GM23338 (cell line): Measurements from ENCODE around the gene HNRNPM. TPM values are rescaled to one million over a fixed set of nuclear protein-coding genes. Genes with fewer than 3 reads are reported as not detected.

Experiments
- ATAC-seq: fragments of 200-7000 bp; cut with Tn5 transposase; 3 replicates; pipeline ENCODE4 v1.9.1; 2020
- DNase-seq: peaks from one replicate; pipeline ENCODE4 v3.0.0-alpha.2; 2015; ENCODE audit warnings: low spot score
- H2AFZ ChIP-seq: fragments of 200-600 bp; sonication (generic); 2 replicates; pipeline ENCODE4 v1.8.0; 2016; ENCODE audit warnings: antibody characterized with exemption, mild to moderate bottlenecking, moderate library complexity
- H3F3A ChIP-seq: fragments of 200-600 bp; sonication (generic); replicated peaks from 2 replicates; pipeline ENCODE4 v1.8.0; 2017; ENCODE audit warnings: antibody characterized with exemption, mixed run types, low read depth
- H3K27ac ChIP-seq: fragments of 200-600 bp; sonication (generic); 2 replicates; pipeline ENCODE4 v1.6.1; 2016; ENCODE audit warnings: low read depth
- H3K27me3 ChIP-seq: fragments of 200-600 bp; sonication (generic); 2 replicates; pipeline ENCODE4 v1.8.0; 2016; ENCODE audit warnings: mild to moderate bottlenecking, mixed run types, moderate library complexity; ENCODE audit not compliant: insufficient read depth
- H3K36me3 ChIP-seq: fragments of 200-600 bp; sonication (generic); 2 replicates; pipeline ENCODE4 v1.8.0; 2016; ENCODE audit warnings: mild to moderate bottlenecking; ENCODE audit not compliant: insufficient read depth
- H3K4me1 ChIP-seq: fragments of 200-600 bp; sonication (generic); 2 replicates; pipeline ENCODE4 v1.8.0; 2016; ENCODE audit warnings: mild to moderate bottlenecking, moderate library complexity; ENCODE audit not compliant: insufficient read depth
- H3K4me2 ChIP-seq: fragments of 200-600 bp; sonication (generic); 2 replicates; pipeline ENCODE4 v1.7.1; 2017; ENCODE audit warnings: mixed run types
- H3K4me3 ChIP-seq: fragments of 200-600 bp; sonication (generic); 2 replicates; pipeline ENCODE4 v1.6.1; 2016; ENCODE audit warnings: mixed run types
- H3K79me2 ChIP-seq: fragments of 200-600 bp; sonication (generic); replicated peaks from 2 replicates; pipeline ENCODE4 v1.8.0; 2017; ENCODE audit warnings: mild to moderate bottlenecking; ENCODE audit not compliant: insufficient read depth
- H3K9me2 ChIP-seq: fragments of 200-600 bp; sonication (generic); 2 replicates; pipeline ENCODE4 v1.8.0; 2017; ENCODE audit not compliant: insufficient read depth
- H4K20me1 ChIP-seq: fragments of 200-600 bp; sonication (generic); replicated peaks from 2 replicates; pipeline ENCODE4 v1.8.0; 2017; ENCODE audit warnings: mild to moderate bottlenecking; ENCODE audit not compliant: insufficient read depth
- H3K27ac Mint-ChIP-seq: 2 replicates; pipeline ENCODE4 v1.8.0; 2020; ENCODE audit warnings: inconsistent platforms, mild to moderate bottlenecking, moderate library complexity, mixed read lengths
- H3K27me3 Mint-ChIP-seq: 3 replicates; pipeline ENCODE4 v1.8.0; 2022; ENCODE audit warnings: low read depth, mild to moderate bottlenecking, moderate library complexity, mixed read lengths, inconsistent platforms; ENCODE audit not compliant: insufficient read depth, poor library complexity
- H3K36me3 Mint-ChIP-seq: 3 replicates; pipeline ENCODE4 v1.8.0; 2021; ENCODE audit warnings: low read depth, mild to moderate bottlenecking, inconsistent platforms, moderate library complexity, mixed read lengths
- H3K4me1 Mint-ChIP-seq: 3 replicates; pipeline ENCODE4 v1.8.0; 2020; ENCODE audit warnings: mild to moderate bottlenecking, inconsistent platforms, mixed read lengths
- H3K4me3 Mint-ChIP-seq: 3 replicates; pipeline ENCODE4 v1.8.0; 2021; ENCODE audit warnings: moderate library complexity, mild to moderate bottlenecking, inconsistent platforms, mixed read lengths
- H3K9me3 Mint-ChIP-seq: 3 replicates; pipeline ENCODE4 v1.8.0; 2020; ENCODE audit warnings: moderate library complexity, mild to moderate bottlenecking, inconsistent platforms, mixed read lengths
- EZH2 ChIP-seq: fragments of 200-600 bp; sonication (generic); IDR thresholded peaks from one replicate; pipeline ENCODE4 v1.8.0; 2017; ENCODE audit warnings: antibody characterized with exemption, mild to moderate bottlenecking, low read depth; ENCODE audit not compliant: unreplicated experiment
- EZH2phosphoT487 ChIP-seq: fragments of 200-600 bp; sonication (generic); IDR thresholded peaks from one replicate; pipeline ENCODE4 v1.8.1; 2018; ENCODE audit warnings: antibody characterized with exemption; ENCODE audit not compliant: unreplicated experiment
- JUNB ChIP-seq: IDR thresholded peaks from one replicate; pipeline ENCODE4 v1.6.1; 2016; ENCODE audit warnings: antibody characterized with exemption; ENCODE audit not compliant: unreplicated experiment
- NANOG ChIP-seq: IDR thresholded peaks from 2 replicates; pipeline ENCODE4 v1.6.1; 2016; ENCODE audit warnings: antibody characterized with exemption, borderline replicate concordance
- POLR2AphosphoS5 ChIP-seq: IDR thresholded peaks from 2 replicates; pipeline ENCODE4 v1.6.1; 2016; ENCODE audit warnings: antibody characterized with exemption, low read depth
- ZNF114 ChIP-seq: fragments of 250-450 bp; sonication (Bioruptor Pico); IDR thresholded peaks from 2 replicates; pipeline ENCODE4 v1.5.0; 2020; ENCODE audit warnings: mild to moderate bottlenecking, moderate library complexity
- polyA plus RNA-seq: library from polyadenylated mRNA; unstranded; fragments of >200 nt; fragmentation: Nextera tagmentation; extraction: Ambion mirVana; gene quantifications from 2 replicates; pipeline ENCODE4 v1.2.1, GENCODE V29; 2016
- total RNA-seq: library from RNA; depleted of rRNA; stranded (reverse); fragments of >200 nt; shearing (Covaris generic); gene quantifications from 2 replicates; pipeline ENCODE4 v1.2.3, GENCODE V29; 2014
- TF ChIP-seq, protein P1 (sequence below): fragments of 250-450 bp; sonication (Bioruptor Pico); IDR thresholded peaks from 2 replicates; pipeline ENCODE4 v1.5.0; 2020; ENCODE audit warnings: mild to moderate bottlenecking, moderate library complexity
- TF ChIP-seq, protein P2 (sequence below): IDR thresholded peaks from one replicate; pipeline ENCODE4 v1.6.1; 2018; ENCODE audit warnings: antibody characterized with exemption; ENCODE audit not compliant: unreplicated experiment
- TF ChIP-seq, protein P3 (sequence below): IDR thresholded peaks from 2 replicates; pipeline ENCODE4 v1.6.1; 2016; ENCODE audit warnings: antibody characterized with exemption

HNRNPM gene
- total and polyA plus RNA-seq, 2 experiments from 2014 or later = 291 to 389 TPM

DNA sequence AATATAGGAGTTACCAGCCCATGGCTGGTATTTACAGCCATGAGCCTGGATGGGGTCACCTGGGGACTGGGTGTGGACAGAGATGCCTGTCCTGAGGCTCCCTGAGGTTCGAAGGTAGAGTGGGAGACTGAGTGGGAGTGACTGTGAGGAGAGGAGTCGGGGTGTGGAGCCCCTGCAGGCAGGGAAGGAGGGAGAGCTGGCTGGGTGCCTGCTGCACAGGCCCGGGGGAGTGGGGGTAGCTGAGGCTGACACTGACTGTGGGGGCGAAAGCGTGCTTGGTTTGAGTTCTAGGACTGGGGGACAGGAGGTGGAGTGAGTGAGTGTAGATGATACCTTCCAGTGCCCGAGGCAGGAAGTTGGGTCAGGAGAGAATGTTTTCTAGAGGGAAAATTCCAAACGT, 47.5 kb upstream of the HNRNPM start:
- H2AFZ ChIP-seq = no peak overlapping the region
- H3K4me3 ChIP-seq = no peak overlapping the region
- H3K4me1 ChIP-seq = peaks cover 4% of the 10 kb centered on the region; the same call in 1 of the 2 replicates
- H3K79me2 ChIP-seq = peaks cover 63% of the 10 kb centered on the region
- no peaks in the 10 kb centered on the region for H3K9me3 Mint-ChIP-seq
- H3K4me2 ChIP-seq = no peak overlapping the region
- H3K9me2 ChIP-seq = no peaks in the 10 kb centered on the region
- no peak for DNase-seq
- H3K27me3 Mint-ChIP-seq = peaks cover 6% of the 10 kb centered on the region
- peaks cover 15% of the 10 kb centered on the region for H3K36me3 Mint-ChIP-seq
- ATAC-seq = no peak
- peak overlapping the region; percentile 46; the same call in 1 of the 2 replicates for H3K27ac Mint-ChIP-seq
- TF ChIP-seq, protein P1, sequence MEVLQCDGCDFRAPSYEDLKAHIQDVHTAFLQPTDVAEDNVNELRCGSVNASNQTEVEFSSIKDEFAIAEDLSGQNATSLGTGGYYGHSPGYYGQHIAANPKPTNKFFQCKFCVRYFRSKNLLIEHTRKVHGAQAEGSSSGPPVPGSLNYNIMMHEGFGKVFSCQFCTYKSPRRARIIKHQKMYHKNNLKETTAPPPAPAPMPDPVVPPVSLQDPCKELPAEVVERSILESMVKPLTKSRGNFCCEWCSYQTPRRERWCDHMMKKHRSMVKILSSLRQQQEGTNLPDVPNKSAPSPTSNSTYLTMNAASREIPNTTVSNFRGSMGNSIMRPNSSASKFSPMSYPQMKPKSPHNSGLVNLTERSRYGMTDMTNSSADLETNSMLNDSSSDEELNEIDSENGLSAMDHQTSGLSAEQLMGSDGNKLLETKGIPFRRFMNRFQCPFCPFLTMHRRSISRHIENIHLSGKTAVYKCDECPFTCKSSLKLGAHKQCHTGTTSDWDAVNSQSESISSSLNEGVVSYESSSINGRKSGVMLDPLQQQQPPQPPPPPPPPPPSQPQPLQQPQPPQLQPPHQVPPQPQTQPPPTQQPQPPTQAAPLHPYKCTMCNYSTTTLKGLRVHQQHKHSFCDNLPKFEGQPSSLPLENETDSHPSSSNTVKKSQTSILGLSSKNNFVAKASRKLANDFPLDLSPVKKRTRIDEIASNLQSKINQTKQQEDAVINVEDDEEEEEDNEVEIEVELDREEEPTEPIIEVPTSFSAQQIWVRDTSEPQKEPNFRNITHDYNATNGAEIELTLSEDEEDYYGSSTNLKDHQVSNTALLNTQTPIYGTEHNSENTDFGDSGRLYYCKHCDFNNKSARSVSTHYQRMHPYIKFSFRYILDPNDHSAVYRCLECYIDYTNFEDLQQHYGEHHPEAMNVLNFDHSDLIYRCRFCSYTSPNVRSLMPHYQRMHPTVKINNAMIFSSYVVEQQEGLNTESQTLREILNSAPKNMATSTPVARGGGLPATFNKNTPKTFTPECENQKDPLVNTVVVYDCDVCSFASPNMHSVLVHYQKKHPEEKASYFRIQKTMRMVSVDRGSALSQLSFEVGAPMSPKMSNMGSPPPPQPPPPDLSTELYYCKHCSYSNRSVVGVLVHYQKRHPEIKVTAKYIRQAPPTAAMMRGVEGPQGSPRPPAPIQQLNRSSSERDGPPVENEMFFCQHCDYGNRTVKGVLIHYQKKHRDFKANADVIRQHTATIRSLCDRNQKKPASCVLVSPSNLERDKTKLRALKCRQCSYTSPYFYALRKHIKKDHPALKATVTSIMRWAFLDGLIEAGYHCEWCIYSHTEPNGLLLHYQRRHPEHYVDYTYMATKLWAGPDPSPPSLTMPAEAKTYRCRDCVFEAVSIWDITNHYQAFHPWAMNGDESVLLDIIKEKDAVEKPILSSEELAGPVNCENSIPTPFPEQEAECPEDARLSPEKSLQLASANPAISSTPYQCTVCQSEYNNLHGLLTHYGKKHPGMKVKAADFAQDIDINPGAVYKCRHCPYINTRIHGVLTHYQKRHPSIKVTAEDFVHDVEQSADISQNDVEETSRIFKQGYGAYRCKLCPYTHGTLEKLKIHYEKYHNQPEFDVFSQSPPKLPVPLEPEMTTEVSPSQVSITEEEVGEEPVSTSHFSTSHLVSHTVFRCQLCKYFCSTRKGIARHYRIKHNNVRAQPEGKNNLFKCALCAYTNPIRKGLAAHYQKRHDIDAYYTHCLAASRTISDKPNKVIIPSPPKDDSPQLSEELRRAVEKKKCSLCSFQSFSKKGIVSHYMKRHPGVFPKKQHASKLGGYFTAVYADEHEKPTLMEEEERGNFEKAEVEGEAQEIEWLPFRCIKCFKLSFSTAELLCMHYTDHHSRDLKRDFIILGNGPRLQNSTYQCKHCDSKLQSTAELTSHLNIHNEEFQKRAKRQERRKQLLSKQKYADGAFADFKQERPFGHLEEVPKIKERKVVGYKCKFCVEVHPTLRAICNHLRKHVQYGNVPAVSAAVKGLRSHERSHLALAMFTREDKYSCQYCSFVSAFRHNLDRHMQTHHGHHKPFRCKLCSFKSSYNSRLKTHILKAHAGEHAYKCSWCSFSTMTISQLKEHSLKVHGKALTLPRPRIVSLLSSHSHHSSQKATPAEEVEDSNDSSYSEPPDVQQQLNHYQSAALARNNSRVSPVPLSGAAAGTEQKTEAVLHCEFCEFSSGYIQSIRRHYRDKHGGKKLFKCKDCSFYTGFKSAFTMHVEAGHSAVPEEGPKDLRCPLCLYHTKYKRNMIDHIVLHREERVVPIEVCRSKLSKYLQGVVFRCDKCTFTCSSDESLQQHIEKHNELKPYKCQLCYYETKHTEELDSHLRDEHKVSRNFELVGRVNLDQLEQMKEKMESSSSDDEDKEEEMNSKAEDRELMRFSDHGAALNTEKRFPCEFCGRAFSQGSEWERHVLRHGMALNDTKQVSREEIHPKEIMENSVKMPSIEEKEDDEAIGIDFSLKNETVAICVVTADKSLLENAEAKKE = no peak
- TF ChIP-seq JUNB = no peak
- TF ChIP-seq EZH2phosphoT487 = no peak
- TF ChIP-seq NANOG = no peak
- TF ChIP-seq ZNF114 (CRISPR knock-in tag) = no peak
- no peak for TF ChIP-seq EZH2
- TF ChIP-seq, protein P2, sequence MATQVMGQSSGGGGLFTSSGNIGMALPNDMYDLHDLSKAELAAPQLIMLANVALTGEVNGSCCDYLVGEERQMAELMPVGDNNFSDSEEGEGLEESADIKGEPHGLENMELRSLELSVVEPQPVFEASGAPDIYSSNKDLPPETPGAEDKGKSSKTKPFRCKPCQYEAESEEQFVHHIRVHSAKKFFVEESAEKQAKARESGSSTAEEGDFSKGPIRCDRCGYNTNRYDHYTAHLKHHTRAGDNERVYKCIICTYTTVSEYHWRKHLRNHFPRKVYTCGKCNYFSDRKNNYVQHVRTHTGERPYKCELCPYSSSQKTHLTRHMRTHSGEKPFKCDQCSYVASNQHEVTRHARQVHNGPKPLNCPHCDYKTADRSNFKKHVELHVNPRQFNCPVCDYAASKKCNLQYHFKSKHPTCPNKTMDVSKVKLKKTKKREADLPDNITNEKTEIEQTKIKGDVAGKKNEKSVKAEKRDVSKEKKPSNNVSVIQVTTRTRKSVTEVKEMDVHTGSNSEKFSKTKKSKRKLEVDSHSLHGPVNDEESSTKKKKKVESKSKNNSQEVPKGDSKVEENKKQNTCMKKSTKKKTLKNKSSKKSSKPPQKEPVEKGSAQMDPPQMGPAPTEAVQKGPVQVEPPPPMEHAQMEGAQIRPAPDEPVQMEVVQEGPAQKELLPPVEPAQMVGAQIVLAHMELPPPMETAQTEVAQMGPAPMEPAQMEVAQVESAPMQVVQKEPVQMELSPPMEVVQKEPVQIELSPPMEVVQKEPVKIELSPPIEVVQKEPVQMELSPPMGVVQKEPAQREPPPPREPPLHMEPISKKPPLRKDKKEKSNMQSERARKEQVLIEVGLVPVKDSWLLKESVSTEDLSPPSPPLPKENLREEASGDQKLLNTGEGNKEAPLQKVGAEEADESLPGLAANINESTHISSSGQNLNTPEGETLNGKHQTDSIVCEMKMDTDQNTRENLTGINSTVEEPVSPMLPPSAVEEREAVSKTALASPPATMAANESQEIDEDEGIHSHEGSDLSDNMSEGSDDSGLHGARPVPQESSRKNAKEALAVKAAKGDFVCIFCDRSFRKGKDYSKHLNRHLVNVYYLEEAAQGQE = no peak
- TF ChIP-seq POLR2AphosphoS5 = no peak
- TF ChIP-seq, protein P3, sequence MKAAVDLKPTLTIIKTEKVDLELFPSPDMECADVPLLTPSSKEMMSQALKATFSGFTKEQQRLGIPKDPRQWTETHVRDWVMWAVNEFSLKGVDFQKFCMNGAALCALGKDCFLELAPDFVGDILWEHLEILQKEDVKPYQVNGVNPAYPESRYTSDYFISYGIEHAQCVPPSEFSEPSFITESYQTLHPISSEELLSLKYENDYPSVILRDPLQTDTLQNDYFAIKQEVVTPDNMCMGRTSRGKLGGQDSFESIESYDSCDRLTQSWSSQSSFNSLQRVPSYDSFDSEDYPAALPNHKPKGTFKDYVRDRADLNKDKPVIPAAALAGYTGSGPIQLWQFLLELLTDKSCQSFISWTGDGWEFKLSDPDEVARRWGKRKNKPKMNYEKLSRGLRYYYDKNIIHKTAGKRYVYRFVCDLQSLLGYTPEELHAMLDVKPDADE = no peak
- peaks cover 10% of the 10 kb centered on the region for H3K4me1 Mint-ChIP-seq
- no peak overlapping the region for H3K4me3 Mint-ChIP-seq
- H4K20me1 ChIP-seq = peaks cover 9% of the 10 kb centered on the region; the same call in 1 of the 2 replicates
- H3K36me3 ChIP-seq = no peaks in the 10 kb centered on the region
- no peaks in the 10 kb centered on the region for H3K27me3 ChIP-seq
- H3K27ac ChIP-seq = no peak overlapping the region
- H3F3A ChIP-seq = 0 out of 2 replicates have a peak, but pooled peaks cover 3% of the 10 kb centered on the region
